Left renal pelvis (tissue), 4 donors: ENCODE results near the gene RBM38. TPM values are rescaled to one million over a fixed set of nuclear protein-coding genes. Genes with fewer than 3 reads are reported as not detected.
"Not testable (repeated sequence)": the region's sequence is repeated elsewhere in the genome, so short reads cannot be mapped to it uniquely, and the experiment has no call there.

ENCODE experiments used
- DNase-seq, 4 donors: peaks; one replicate each; pipeline ENCODE4 v3.0.0-alpha.2; 2013; ENCODE audit warnings: low read depth in 4 of 4, low spot score in 3 of 4
- polyA plus RNA-seq, 4 donors: library from polyadenylated mRNA; unstranded; fragments of 120-200 nt; gene quantifications; one replicate each; pipeline ENCODE4 v1.2.1, GENCODE V29; 2013; ENCODE audit not compliant: insufficient read length in 4 of 4

RBM38 gene
- polyA plus RNA-seq, 4 donors, result 20.9 to 37.5 (median 27.3) TPM

- no peak for DNase-seq
These were observed 25.3 kb downstream of the RBM38 start for GRCh38 chr20:57416296-57417022.

- no peak for DNase-seq
These were observed 26.0 kb downstream of the RBM38 start for GRCh38 chr20:57417051-57417689.

GRCh38 chr20:57417830-57418780 is 26.9 kb downstream of the RBM38 start:
- DNase-seq, result no peak

GRCh38 chr20:57419479-57419878 is 28.3 kb downstream of the RBM38 start:
- DNase-seq, result not testable (repeated sequence)

GRCh38 chr20:57420571-57421252 is 29.5 kb downstream of the RBM38 start:
- DNase-seq, result no peak

GRCh38 chr20:57421253-57422220 is 30.3 kb downstream of the RBM38 start:
- DNase-seq, result no peak

- DNase-seq, result no peak
These were observed 31.1 kb downstream of the RBM38 start for GRCh38 chr20:57422254-57422653.

- DNase-seq, result no peak
These were observed 34.2 kb downstream of the RBM38 start for GRCh38 chr20:57425150-57426013.

- no peak for DNase-seq
These were observed 35.1 kb downstream of the RBM38 start for GRCh38 chr20:57426271-57426689.

- DNase-seq, result no peak
These were observed 35.6 kb downstream of the RBM38 start for GRCh38 chr20:57426831-57427230.

GRCh38 chr20:57428324-57429158 is 37.3 kb downstream of the RBM38 start:
- DNase-seq, result no peak

- no peak for DNase-seq
These were observed 37.9 kb downstream of the RBM38 start for GRCh38 chr20:57429159-57429496.

- DNase-seq, result no peak
These were observed 38.5 kb downstream of the RBM38 start for GRCh38 chr20:57429580-57430200.

- not testable (repeated sequence) for DNase-seq
These were observed 39.0 kb downstream of the RBM38 start for GRCh38 chr20:57430201-57430596.

- DNase-seq, result no peak
These were observed 40.3 kb downstream of the RBM38 start for GRCh38 chr20:57431539-57431835.

- DNase-seq, result no peak
These were observed 41.3 kb downstream of the RBM38 start for GRCh38 chr20:57432480-57432861.

- no peak for DNase-seq
These were observed 41.8 kb downstream of the RBM38 start for GRCh38 chr20:57432862-57433491.
